Measurements from ENCODE around the gene HRNR. TPM values are rescaled to one million over a fixed set of nuclear protein-coding genes. Genes with fewer than 3 reads are reported as not detected.

Gene HRNR
- polyA plus RNA-seq, 3 donors, result not detected

DNA sequence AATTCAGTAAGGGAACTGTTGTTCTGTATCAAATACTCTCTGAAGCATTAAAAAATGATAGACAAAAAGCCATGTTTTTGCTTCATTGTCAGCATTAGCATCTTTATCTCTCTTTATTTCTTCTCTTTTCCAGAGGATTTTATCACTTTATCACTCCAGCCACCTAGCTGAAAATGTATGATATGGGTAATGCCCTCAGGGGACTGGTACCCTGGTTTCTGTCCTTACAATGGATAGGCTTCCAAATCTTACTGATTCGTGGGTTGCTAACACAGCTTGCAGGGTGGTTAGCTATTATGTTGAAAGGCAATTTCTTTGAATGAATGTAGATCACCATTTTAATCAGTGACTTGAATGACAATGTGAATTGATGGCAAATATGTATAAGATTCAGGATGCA lies 23.3 kb upstream of the HRNR start:
- H3K27ac ChIP-seq (ENCODE audit: low read depth in 1 of 2, low read length in 2 of 2), result no peak overlapping the region
- H3K27me3 ChIP-seq (ENCODE audit: control insufficient read depth in 2 of 2, insufficient read depth in 2 of 2, low read length in 2 of 2), result no peaks in the 10 kb centered on the region
- H3K4me1 ChIP-seq (ENCODE audit: control insufficient read depth in 1 of 2, insufficient read depth in 2 of 2, low read length in 2 of 2), result no peaks in the 10 kb centered on the region
- no peak overlapping the region for H3K4me2 ChIP-seq (replicated peaks; ENCODE audit: extremely low read depth, low read length, poor library complexity, severe bottlenecking)
- no peak for DNase-seq
- TF ChIP-seq, protein P1, sequence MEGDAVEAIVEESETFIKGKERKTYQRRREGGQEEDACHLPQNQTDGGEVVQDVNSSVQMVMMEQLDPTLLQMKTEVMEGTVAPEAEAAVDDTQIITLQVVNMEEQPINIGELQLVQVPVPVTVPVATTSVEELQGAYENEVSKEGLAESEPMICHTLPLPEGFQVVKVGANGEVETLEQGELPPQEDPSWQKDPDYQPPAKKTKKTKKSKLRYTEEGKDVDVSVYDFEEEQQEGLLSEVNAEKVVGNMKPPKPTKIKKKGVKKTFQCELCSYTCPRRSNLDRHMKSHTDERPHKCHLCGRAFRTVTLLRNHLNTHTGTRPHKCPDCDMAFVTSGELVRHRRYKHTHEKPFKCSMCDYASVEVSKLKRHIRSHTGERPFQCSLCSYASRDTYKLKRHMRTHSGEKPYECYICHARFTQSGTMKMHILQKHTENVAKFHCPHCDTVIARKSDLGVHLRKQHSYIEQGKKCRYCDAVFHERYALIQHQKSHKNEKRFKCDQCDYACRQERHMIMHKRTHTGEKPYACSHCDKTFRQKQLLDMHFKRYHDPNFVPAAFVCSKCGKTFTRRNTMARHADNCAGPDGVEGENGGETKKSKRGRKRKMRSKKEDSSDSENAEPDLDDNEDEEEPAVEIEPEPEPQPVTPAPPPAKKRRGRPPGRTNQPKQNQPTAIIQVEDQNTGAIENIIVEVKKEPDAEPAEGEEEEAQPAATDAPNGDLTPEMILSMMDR (IDR thresholded peaks at IDR 0.05), result no peak
- Mint-ChIP-seq H3K27ac (no peak overlapping the region), H3K4me3 (no peak overlapping the region), H3K36me3 (no peaks in the 10 kb centered on the region), H3K4me1 (no peaks in the 10 kb centered on the region), H3K27me3 (ENCODE audit: low read depth in 3 of 3) (peaks cover 0 to 7% (median 3%) of the 10 kb centered on the region in 3 donors), H3K9me3 (peaks cover 0 to 6% (median 2%) of the 10 kb centered on the region in 7 donors)
- H4K20me1 ChIP-seq (ENCODE audit: insufficient read depth, low read length), result no peaks in the 10 kb centered on the region
- no peak overlapping the region for H3K4me3 ChIP-seq (replicated peaks in 1 of 3; ENCODE audit: low read depth in 2 of 3, low read length in 3 of 3)
- no peaks in the 10 kb centered on the region for H3K36me3 ChIP-seq (replicated peaks in 1 of 2; ENCODE audit: control insufficient read depth in 1 of 2, insufficient read depth in 2 of 2, low read length in 2 of 2)
- H3K9me3 ChIP-seq (replicated peaks in 1 of 2; ENCODE audit: control insufficient read depth in 1 of 2, insufficient read depth in 1 of 2, low read length in 2 of 2), result no peaks in the 10 kb centered on the region
- intact Hi-C loops (cut with micrococcal nuclease), result no loop called here
- H3K79me2 ChIP-seq (ENCODE audit: insufficient read depth, low read length), result no peaks in the 10 kb centered on the region
- H2AFZ ChIP-seq (ENCODE audit: insufficient read depth, low read depth, low read length, poor library complexity, severe bottlenecking), result no peak overlapping the region
- no peak overlapping the region for H3K9ac ChIP-seq (ENCODE audit: insufficient read depth, low read length, poor library complexity, severe bottlenecking)
- 83% methylated on average over 1 of the region's 1 CpG for WGBS (ENCODE audit: insufficient coverage)

GRCh38 chr1:152244576-152245273 lies 20.7 kb upstream of the HRNR start:
- Mint-ChIP-seq H3K9me3 (peaks cover 0 to 6% (median 0%) of the 10 kb centered on the region in 7 donors), H3K4me3 (no peak overlapping the region), H3K27me3 (ENCODE audit: low read depth in 3 of 3) (peaks cover 0 to 7% (median 3%) of the 10 kb centered on the region in 3 donors), H3K4me1 (no peaks in the 10 kb centered on the region), H3K27ac (no peak overlapping the region), H3K36me3 (no peaks in the 10 kb centered on the region)
- no peak overlapping the region for H3K4me2 ChIP-seq (replicated peaks; ENCODE audit: extremely low read depth, low read length, poor library complexity, severe bottlenecking)
- WGBS (ENCODE audit: insufficient coverage), result no CpG with 5 or more reads among the region's 2 CpGs
- H3K9me3 ChIP-seq (replicated peaks in 1 of 2; ENCODE audit: control insufficient read depth in 1 of 2, insufficient read depth in 1 of 2, low read length in 2 of 2), result no peaks in the 10 kb centered on the region
- no peaks in the 10 kb centered on the region for H3K4me1 ChIP-seq (ENCODE audit: control insufficient read depth in 1 of 2, insufficient read depth in 2 of 2, low read length in 2 of 2)
- H2AFZ ChIP-seq (ENCODE audit: insufficient read depth, low read depth, low read length, poor library complexity, severe bottlenecking), result no peak overlapping the region
- no peak overlapping the region for H3K9ac ChIP-seq (ENCODE audit: insufficient read depth, low read length, poor library complexity, severe bottlenecking)
- H3K27me3 ChIP-seq (ENCODE audit: control insufficient read depth in 2 of 2, insufficient read depth in 2 of 2, low read length in 2 of 2), result no peaks in the 10 kb centered on the region
- H4K20me1 ChIP-seq (ENCODE audit: insufficient read depth, low read length), result no peaks in the 10 kb centered on the region
- no peak overlapping the region for H3K27ac ChIP-seq (ENCODE audit: low read depth in 1 of 2, low read length in 2 of 2)
- intact Hi-C loops (cut with micrococcal nuclease), result no loop called here
- DNase-seq, result no peak
- H3K36me3 ChIP-seq (replicated peaks in 1 of 2; ENCODE audit: control insufficient read depth in 1 of 2, insufficient read depth in 2 of 2, low read length in 2 of 2), result no peaks in the 10 kb centered on the region
- H3K79me2 ChIP-seq (ENCODE audit: insufficient read depth, low read length), result no peaks in the 10 kb centered on the region
- TF ChIP-seq, protein P1 (IDR thresholded peaks at IDR 0.05), result no peak
- H3K4me3 ChIP-seq (replicated peaks in 1 of 3; ENCODE audit: low read depth in 2 of 3, low read length in 3 of 3), result no peak overlapping the region
